Neural progenitor cell (in vitro differentiated cells): ENCODE results near the gene ALDH3B2.

Experiments used
- EZH2 ChIP-seq: fragments of 200-600 bp; sonication (generic); IDR thresholded peaks from 2 replicates; pipeline ENCODE4 v1.6.1; 2017; ENCODE audit warnings: antibody characterized with exemption, mild to moderate bottlenecking, moderate library complexity
- TF ChIP-seq, protein P1 (sequence below): fragments of 200-600 bp; sonication (generic); IDR thresholded peaks from 2 replicates; pipeline ENCODE4 v1.5.1; 2017; ENCODE audit warnings: antibody characterized with exemption, mild to moderate bottlenecking

DNA sequence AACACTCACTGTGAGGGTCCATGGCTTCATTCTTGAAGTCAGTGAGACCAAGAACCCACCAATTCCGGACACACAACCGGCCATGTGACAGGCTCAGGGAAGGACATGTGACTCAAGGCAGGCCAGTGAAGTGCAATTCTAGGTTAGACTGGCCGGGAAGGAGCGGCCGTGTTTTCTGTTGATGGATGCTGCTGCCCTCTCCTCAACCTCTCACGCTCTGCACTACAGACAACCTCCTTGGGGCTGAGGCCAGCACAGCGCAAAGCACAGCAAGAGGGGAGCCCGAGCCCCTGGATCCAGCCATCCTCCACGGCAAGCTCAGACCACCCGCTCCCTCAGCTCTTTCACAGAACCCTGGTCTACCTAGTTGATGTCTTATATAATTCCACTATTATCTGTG is 47.5 kb downstream of the ALDH3B2 start:
- TF ChIP-seq, protein P1, sequence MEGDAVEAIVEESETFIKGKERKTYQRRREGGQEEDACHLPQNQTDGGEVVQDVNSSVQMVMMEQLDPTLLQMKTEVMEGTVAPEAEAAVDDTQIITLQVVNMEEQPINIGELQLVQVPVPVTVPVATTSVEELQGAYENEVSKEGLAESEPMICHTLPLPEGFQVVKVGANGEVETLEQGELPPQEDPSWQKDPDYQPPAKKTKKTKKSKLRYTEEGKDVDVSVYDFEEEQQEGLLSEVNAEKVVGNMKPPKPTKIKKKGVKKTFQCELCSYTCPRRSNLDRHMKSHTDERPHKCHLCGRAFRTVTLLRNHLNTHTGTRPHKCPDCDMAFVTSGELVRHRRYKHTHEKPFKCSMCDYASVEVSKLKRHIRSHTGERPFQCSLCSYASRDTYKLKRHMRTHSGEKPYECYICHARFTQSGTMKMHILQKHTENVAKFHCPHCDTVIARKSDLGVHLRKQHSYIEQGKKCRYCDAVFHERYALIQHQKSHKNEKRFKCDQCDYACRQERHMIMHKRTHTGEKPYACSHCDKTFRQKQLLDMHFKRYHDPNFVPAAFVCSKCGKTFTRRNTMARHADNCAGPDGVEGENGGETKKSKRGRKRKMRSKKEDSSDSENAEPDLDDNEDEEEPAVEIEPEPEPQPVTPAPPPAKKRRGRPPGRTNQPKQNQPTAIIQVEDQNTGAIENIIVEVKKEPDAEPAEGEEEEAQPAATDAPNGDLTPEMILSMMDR: no peak
- no peak for TF ChIP-seq EZH2
